ENCODE measurements around the gene COX7B2.

DNA sequence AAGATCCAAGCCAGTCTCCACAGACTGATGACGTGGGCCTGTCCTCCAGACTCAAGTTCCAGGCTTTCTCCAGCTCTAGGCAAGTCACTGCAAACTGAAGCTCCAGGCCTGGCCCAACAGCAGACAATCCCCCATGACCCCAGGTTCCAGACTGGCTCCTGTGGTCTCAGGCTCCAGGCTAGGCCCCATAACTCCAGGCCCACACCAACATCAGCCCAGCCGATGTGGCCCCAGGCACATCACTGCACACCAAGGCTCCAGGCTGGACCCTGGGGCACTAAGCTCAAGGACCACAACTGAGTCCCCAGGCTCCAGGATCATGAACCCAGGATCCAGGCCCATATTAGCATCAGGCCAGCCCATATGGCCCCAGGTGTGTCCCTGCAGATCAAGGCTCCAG, 143.6 kb downstream of the COX7B2 start:
- TF ChIP-seq, protein P1, sequence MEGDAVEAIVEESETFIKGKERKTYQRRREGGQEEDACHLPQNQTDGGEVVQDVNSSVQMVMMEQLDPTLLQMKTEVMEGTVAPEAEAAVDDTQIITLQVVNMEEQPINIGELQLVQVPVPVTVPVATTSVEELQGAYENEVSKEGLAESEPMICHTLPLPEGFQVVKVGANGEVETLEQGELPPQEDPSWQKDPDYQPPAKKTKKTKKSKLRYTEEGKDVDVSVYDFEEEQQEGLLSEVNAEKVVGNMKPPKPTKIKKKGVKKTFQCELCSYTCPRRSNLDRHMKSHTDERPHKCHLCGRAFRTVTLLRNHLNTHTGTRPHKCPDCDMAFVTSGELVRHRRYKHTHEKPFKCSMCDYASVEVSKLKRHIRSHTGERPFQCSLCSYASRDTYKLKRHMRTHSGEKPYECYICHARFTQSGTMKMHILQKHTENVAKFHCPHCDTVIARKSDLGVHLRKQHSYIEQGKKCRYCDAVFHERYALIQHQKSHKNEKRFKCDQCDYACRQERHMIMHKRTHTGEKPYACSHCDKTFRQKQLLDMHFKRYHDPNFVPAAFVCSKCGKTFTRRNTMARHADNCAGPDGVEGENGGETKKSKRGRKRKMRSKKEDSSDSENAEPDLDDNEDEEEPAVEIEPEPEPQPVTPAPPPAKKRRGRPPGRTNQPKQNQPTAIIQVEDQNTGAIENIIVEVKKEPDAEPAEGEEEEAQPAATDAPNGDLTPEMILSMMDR (IDR thresholded peaks at IDR 0.05; ENCODE audit: insufficient read depth, low read length, poor library complexity, severe bottlenecking): no peak
- no peak for TF ChIP-seq EZH2phosphoT487 (conservative IDR thresholded peaks at IDR 0.05; ENCODE audit: low read length)

Measured in SU-DHL-6 (cell line).